Measurements from ENCODE around the gene PLA2R1. TPM values are rescaled to one million over a fixed set of nuclear protein-coding genes. Genes with fewer than 3 reads are reported as not detected.
"Not testable (repeated sequence)": the region's sequence is repeated elsewhere in the genome, so short reads cannot be mapped to it uniquely, and the experiment has no call there.

The PLA2R1 gene
- total and polyA plus RNA-seq, 2 experiments from 2014 or later, result 4.9 to 9.6 TPM

- 85% methylated on average over 6 of the region's 6 CpGs for WGBS (ENCODE audit: low lambda C conversion rate, missing lambda C conversion rate)
- no peak overlapping the region for H3K4me2 ChIP-seq
- H3K27ac ChIP-seq, result no peak overlapping the region
These were observed 23.1 kb downstream of the PLA2R1 start for GRCh38 chr2:160039166-160039903.

DNA sequence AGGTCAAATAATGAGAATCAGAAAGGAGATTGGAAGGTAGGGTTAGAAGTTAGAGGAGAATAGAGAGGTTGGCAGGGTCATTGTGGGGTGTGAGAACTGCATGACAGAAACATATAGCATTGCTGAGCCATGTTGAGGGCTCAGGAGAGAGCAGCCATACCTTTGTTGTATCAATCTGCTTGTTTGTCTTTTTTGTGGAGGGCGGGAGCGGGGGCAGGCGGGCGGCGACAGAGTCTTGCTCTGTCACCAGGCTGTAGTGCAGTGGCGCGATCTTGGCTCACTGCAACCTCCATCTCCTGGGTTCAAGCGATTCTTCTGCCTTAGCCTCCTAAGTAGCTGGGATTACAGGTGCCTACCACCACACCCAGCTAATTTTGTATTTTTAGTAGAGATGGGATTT lies 23.8 kb downstream of the PLA2R1 start:
- not testable (repeated sequence) for H3K4me2 ChIP-seq; H3K4me1 ChIP-seq (ENCODE audit: insufficient read depth); H3K36me3 ChIP-seq (replicated peaks; ENCODE audit: insufficient read depth, low read depth); H3K79me2 ChIP-seq; H4K20me1 ChIP-seq (ENCODE audit: insufficient read depth, poor library complexity, severe bottlenecking); H3K9me2 ChIP-seq (replicated peaks; ENCODE audit: insufficient read depth); H3K27ac ChIP-seq; DNase-seq (ENCODE audit: low spot score); H2AFZ ChIP-seq; H3K9me3 ChIP-seq (ENCODE audit: low read depth); H3K27me3 ChIP-seq; H3K4me3 ChIP-seq
- WGBS (ENCODE audit: low lambda C conversion rate, missing lambda C conversion rate), result 95% methylated on average over 7 of the region's 8 CpGs

More at GRCh38 chr2:160039166-160039903, 23.1 kb downstream of the PLA2R1 start:
- no peaks in the 10 kb centered on the region for H3K36me3 ChIP-seq (replicated peaks; ENCODE audit: insufficient read depth, low read depth)
- H4K20me1 ChIP-seq (ENCODE audit: insufficient read depth, poor library complexity, severe bottlenecking), result no peaks in the 10 kb centered on the region
- no peaks in the 10 kb centered on the region for H3K9me2 ChIP-seq (replicated peaks; ENCODE audit: insufficient read depth)
- no peaks in the 10 kb centered on the region for H3K27me3 ChIP-seq
- H3K9me3 ChIP-seq (ENCODE audit: low read depth), result no peaks in the 10 kb centered on the region
- no peaks in the 10 kb centered on the region for H3K4me1 ChIP-seq (ENCODE audit: insufficient read depth)
- no peak for DNase-seq (ENCODE audit: low spot score)
- no peak overlapping the region for H3K4me3 ChIP-seq
- H3K79me2 ChIP-seq, result no peaks in the 10 kb centered on the region
- H2AFZ ChIP-seq, result no peak overlapping the region
- TF ChIP-seq EZH2phosphoT487 (IDR thresholded peaks at IDR 0.05; ENCODE audit: low read depth, severe bottlenecking, unreplicated experiment) (no peak), CTCF (IDR thresholded peaks at IDR 0.05; ENCODE audit: poor library complexity) (no peak), EZH2 (IDR thresholded peaks at IDR 0.05; ENCODE audit: borderline replicate concordance) (no peak)

- 53% methylated on average over 3 of the region's 3 CpGs for WGBS (ENCODE audit: low lambda C conversion rate, missing lambda C conversion rate)
- H3K27me3 ChIP-seq, result no peaks in the 10 kb centered on the region
- TF ChIP-seq CTCF (IDR thresholded peaks at IDR 0.05; ENCODE audit: poor library complexity) (no peak), EZH2phosphoT487 (IDR thresholded peaks at IDR 0.05; ENCODE audit: low read depth, severe bottlenecking, unreplicated experiment) (no peak), EZH2 (IDR thresholded peaks at IDR 0.05; ENCODE audit: borderline replicate concordance) (no peak)
- no peak overlapping the region for H2AFZ ChIP-seq
- H4K20me1 ChIP-seq (ENCODE audit: insufficient read depth, poor library complexity, severe bottlenecking), result no peaks in the 10 kb centered on the region
- no peak overlapping the region for H3K4me3 ChIP-seq
- no peaks in the 10 kb centered on the region for H3K36me3 ChIP-seq (replicated peaks; ENCODE audit: insufficient read depth, low read depth)
- H3K9me3 ChIP-seq (ENCODE audit: low read depth), result no peaks in the 10 kb centered on the region
- DNase-seq (ENCODE audit: low spot score), result no peak
- no peak overlapping the region for H3K4me2 ChIP-seq
- H3K9me2 ChIP-seq (replicated peaks; ENCODE audit: insufficient read depth), result no peaks in the 10 kb centered on the region
- H3K4me1 ChIP-seq (ENCODE audit: insufficient read depth), result no peaks in the 10 kb centered on the region
- H3K27ac ChIP-seq, result no peak overlapping the region
- no peaks in the 10 kb centered on the region for H3K79me2 ChIP-seq
These were observed 25.7 kb downstream of the PLA2R1 start for GRCh38 chr2:160036736-160037135.

DNA sequence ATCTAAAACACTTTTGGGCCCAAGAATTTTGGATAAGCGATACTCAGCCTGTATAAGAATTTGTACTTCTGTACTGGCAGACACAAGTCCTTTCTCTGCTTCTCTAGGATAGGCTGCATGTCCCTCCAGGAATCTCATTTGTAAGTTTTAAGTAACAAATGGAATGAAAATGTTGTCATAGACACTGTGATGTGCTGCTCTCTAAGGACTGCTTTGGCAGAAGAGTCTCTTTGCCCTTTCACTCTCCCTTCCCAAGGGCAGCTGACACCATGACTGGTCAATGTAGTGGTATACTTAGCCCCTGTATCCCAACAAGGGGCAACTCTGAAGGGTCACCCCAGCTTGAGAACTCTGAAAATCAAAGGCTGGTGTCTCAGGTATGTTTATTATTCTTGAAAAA lies 27.3 kb downstream of the PLA2R1 start:
- Histone ChIP-seq H3K27ac (no peak overlapping the region), H3K4me3 (no peak overlapping the region), H3K9me3 (ENCODE audit: low read depth) (no peaks in the 10 kb centered on the region), H3K4me1 (ENCODE audit: insufficient read depth) (no peaks in the 10 kb centered on the region), H3K36me3 (replicated peaks; ENCODE audit: insufficient read depth, low read depth) (no peaks in the 10 kb centered on the region), H3K27me3 (no peaks in the 10 kb centered on the region), H3K79me2 (no peaks in the 10 kb centered on the region), H3K4me2 (no peak overlapping the region), H4K20me1 (ENCODE audit: insufficient read depth, poor library complexity, severe bottlenecking) (no peaks in the 10 kb centered on the region), H3K9me2 (replicated peaks; ENCODE audit: insufficient read depth) (no peaks in the 10 kb centered on the region), H2AFZ (no peak overlapping the region)
- no peak for DNase-seq (ENCODE audit: low spot score)
- 97% methylated on average over 1 of the region's 1 CpG for WGBS (ENCODE audit: low lambda C conversion rate, missing lambda C conversion rate)
- no peak for TF ChIP-seq EZH2phosphoT487 (IDR thresholded peaks at IDR 0.05; ENCODE audit: low read depth, severe bottlenecking, unreplicated experiment)
- no peak for TF ChIP-seq CTCF (IDR thresholded peaks at IDR 0.05; ENCODE audit: poor library complexity)
- TF ChIP-seq EZH2 (IDR thresholded peaks at IDR 0.05; ENCODE audit: borderline replicate concordance), result no peak

All from hepatocyte (in vitro differentiated cells).